ENCODE measurements around the gene CS.
"Not testable (repeated sequence)": the region's sequence is repeated elsewhere in the genome, so short reads cannot be mapped to it uniquely, and the experiment has no call there.

- TF ChIP-seq POLR2A, CTCF, EP300 (IDR thresholded peaks at IDR 0.05): not testable (repeated sequence)
Observed at GRCh38 chr12:56272468-56272867, 27.7 kb downstream of the CS start.
